Hepatocyte (in vitro differentiated cells): ENCODE results near the gene ADGB. TPM values are rescaled to one million over a fixed set of nuclear protein-coding genes. Genes with fewer than 3 reads are reported as not detected.
"Not testable (repeated sequence)": the region's sequence is repeated elsewhere in the genome, so short reads cannot be mapped to it uniquely, and the experiment has no call there.

Experiments
- DNase-seq: peaks from one replicate; pipeline ENCODE4 v3.0.0-alpha.2; 2016; ENCODE audit warnings: low spot score
- H2AFZ ChIP-seq: fragments of 200-600 bp; sonication (generic); 2 replicates; pipeline ENCODE4 v1.6.0; 2016; ENCODE audit warnings: antibody characterized with exemption, mild to moderate bottlenecking
- H3K27ac ChIP-seq: fragments of 200-600 bp; sonication (generic); 2 replicates; pipeline ENCODE4 v1.5.1; 2016; ENCODE audit warnings: mild to moderate bottlenecking
- H3K27me3 ChIP-seq: fragments of 200-600 bp; sonication (generic); 2 replicates; pipeline ENCODE4 v1.6.1; 2016
- H3K36me3 ChIP-seq: fragments of 200-600 bp; sonication (generic); replicated peaks from 2 replicates; pipeline ENCODE4 v1.5.1; 2016; ENCODE audit warnings: low read depth; ENCODE audit not compliant: insufficient read depth
- H3K4me1 ChIP-seq: fragments of 200-600 bp; sonication (generic); 2 replicates; pipeline ENCODE4 v1.5.1; 2016; ENCODE audit warnings: mild to moderate bottlenecking, moderate library complexity; ENCODE audit not compliant: insufficient read depth
- H3K4me2 ChIP-seq: fragments of 200-600 bp; sonication (generic); 2 replicates; pipeline ENCODE4 v1.6.0; 2016
- H3K4me3 ChIP-seq: fragments of 200-600 bp; sonication (generic); 2 replicates; pipeline ENCODE4 v1.5.1; 2016; ENCODE audit warnings: mild to moderate bottlenecking
- H3K79me2 ChIP-seq: fragments of 200-600 bp; sonication (generic); 2 replicates; pipeline ENCODE4 v1.6.0; 2017; ENCODE audit warnings: mild to moderate bottlenecking
- H3K9me2 ChIP-seq: fragments of 200-600 bp; sonication (generic); replicated peaks from 2 replicates; pipeline ENCODE4 v1.6.0; 2017; ENCODE audit warnings: mild to moderate bottlenecking; ENCODE audit not compliant: insufficient read depth
- H3K9me3 ChIP-seq: fragments of 200-600 bp; sonication (generic); 2 replicates; pipeline ENCODE4 v1.5.1; 2016; ENCODE audit warnings: low read depth, mild to moderate bottlenecking
- H4K20me1 ChIP-seq: fragments of 200-600 bp; sonication (generic); 2 replicates; pipeline ENCODE4 v1.6.0; 2016; ENCODE audit warnings: mild to moderate bottlenecking; ENCODE audit not compliant: insufficient read depth, poor library complexity, severe bottlenecking
- CTCF ChIP-seq: fragments of 200-600 bp; sonication (generic); IDR thresholded peaks from 2 replicates; pipeline ENCODE4 v1.5.1; 2016; ENCODE audit warnings: antibody characterized with exemption, mild to moderate bottlenecking; ENCODE audit not compliant: poor library complexity
- EZH2 ChIP-seq: fragments of 200-600 bp; sonication (generic); IDR thresholded peaks from 2 replicates; pipeline ENCODE4 v1.6.1; 2016; ENCODE audit warnings: antibody characterized with exemption, mild to moderate bottlenecking, borderline replicate concordance
- EZH2phosphoT487 ChIP-seq: fragments of 200-600 bp; sonication (generic); IDR thresholded peaks from one replicate; pipeline ENCODE4 v1.6.1; 2018; ENCODE audit warnings: antibody characterized with exemption, mild to moderate bottlenecking, low read depth, moderate library complexity; ENCODE audit not compliant: unreplicated experiment, severe bottlenecking
- WGBS: methylation state at CpG from one replicate; pipeline ENCODE4 v1.1.6; 2016; ENCODE audit warnings: low lambda C conversion rate; ENCODE audit errors: missing lambda C conversion rate; 5-methylcytosine and 5-hydroxymethylcytosine counted together
- polyA plus RNA-seq: library from polyadenylated mRNA; unstranded; fragments of >200 nt; fragmentation: Nextera tagmentation; extraction: Ambion mirVana; gene quantifications from 2 replicates; pipeline ENCODE4 v1.2.1, GENCODE V29; 2016
- total RNA-seq: library from RNA; depleted of rRNA; stranded (reverse); fragments of >200 nt; gene quantifications from 2 replicates; pipeline ENCODE4 v1.2.3, GENCODE V29; 2014

Gene ADGB
- total and polyA plus RNA-seq, 2 experiments from 2014 or later = 0.33 TPM; not detected in 1

GRCh38 chr6:146791930-146792329, 193.2 kb downstream of the ADGB start:
- no peaks in the 10 kb centered on the region for H3K79me2 ChIP-seq
- no peak overlapping the region for H3K4me3 ChIP-seq
- no peak overlapping the region for H2AFZ ChIP-seq
- no peaks in the 10 kb centered on the region for H3K27me3 ChIP-seq
- no peaks in the 10 kb centered on the region for H3K4me1 ChIP-seq
- no peaks in the 10 kb centered on the region for H3K9me2 ChIP-seq
- DNase-seq = no peak
- no peaks in the 10 kb centered on the region for H3K36me3 ChIP-seq
- no peaks in the 10 kb centered on the region for H4K20me1 ChIP-seq
- 72% methylated on average over 4 of the region's 4 CpGs for WGBS
- H3K9me3 ChIP-seq = no peaks in the 10 kb centered on the region
- H3K4me2 ChIP-seq = no peak overlapping the region
- no peak for TF ChIP-seq EZH2phosphoT487
- no peak for TF ChIP-seq CTCF
- no peak for TF ChIP-seq EZH2
- no peak overlapping the region for H3K27ac ChIP-seq

- H3K27ac ChIP-seq, DNase-seq, H3K27me3 ChIP-seq, H3K4me2 ChIP-seq, H3K36me3 ChIP-seq, H3K79me2 ChIP-seq, H2AFZ ChIP-seq, H3K9me2 ChIP-seq, H3K4me3 ChIP-seq, H4K20me1 ChIP-seq, H3K4me1 ChIP-seq, H3K9me3 ChIP-seq: not testable (repeated sequence)
- WGBS = 46% methylated on average over 2 of the region's 2 CpGs
These were observed 194.4 kb downstream of the ADGB start for GRCh38 chr6:146793218-146793617.

GRCh38 chr6:146795479-146796133, 196.8 kb downstream of the ADGB start:
- H3K27me3 ChIP-seq = no peaks in the 10 kb centered on the region
- DNase-seq = no peak
- H3K4me1 ChIP-seq = no peaks in the 10 kb centered on the region
- H3K36me3 ChIP-seq = no peaks in the 10 kb centered on the region
- no peak overlapping the region for H3K4me2 ChIP-seq
- TF ChIP-seq CTCF (no peak), EZH2 (no peak), EZH2phosphoT487 (no peak)
- no peaks in the 10 kb centered on the region for H3K9me2 ChIP-seq
- H3K27ac ChIP-seq = no peak overlapping the region
- H3K4me3 ChIP-seq = no peak overlapping the region
- H2AFZ ChIP-seq = no peak overlapping the region
- WGBS = 89% methylated on average over 1 of the region's 1 CpG
- H3K79me2 ChIP-seq = no peaks in the 10 kb centered on the region
- no peaks in the 10 kb centered on the region for H3K9me3 ChIP-seq
- no peaks in the 10 kb centered on the region for H4K20me1 ChIP-seq

- not testable (repeated sequence) for DNase-seq, H2AFZ ChIP-seq, H3K4me3 ChIP-seq, H3K9me3 ChIP-seq, H3K9me2 ChIP-seq, H3K27ac ChIP-seq, H3K79me2 ChIP-seq, H3K27me3 ChIP-seq, H3K4me2 ChIP-seq, H3K4me1 ChIP-seq, H4K20me1 ChIP-seq, H3K36me3 ChIP-seq
- 90% methylated on average over 3 of the region's 3 CpGs for WGBS
These were observed 204.4 kb downstream of the ADGB start for GRCh38 chr6:146803167-146803566.
